Measurements from ENCODE around the gene OARD1. TPM values are rescaled to one million over a fixed set of nuclear protein-coding genes. Genes with fewer than 3 reads are reported as not detected.

Gene OARD1
- total and polyA plus RNA-seq, 2 experiments from 2014 or later, result 4.5 to 18.6 TPM

- no peaks in the 10 kb centered on the region for H3K9me3 ChIP-seq (ENCODE audit: low read depth)
- in situ Hi-C loops (cut with MboI), result no loop called here
- H3K4me2 ChIP-seq (ENCODE audit: unreplicated experiment), result no peak overlapping the region
- H3K4me3 ChIP-seq, result no peak overlapping the region
- peaks cover 7% of the 10 kb centered on the region; the same call in 1 of the 2 replicates for H3K4me1 ChIP-seq (ENCODE audit: insufficient read depth)
- H4K20me1 ChIP-seq (ENCODE audit: insufficient read depth), result no peaks in the 10 kb centered on the region
- H3F3A ChIP-seq (ENCODE audit: insufficient read depth), result peaks cover 7% of the 10 kb centered on the region; the same call in 1 of the 2 replicates
- H3K79me2 ChIP-seq (ENCODE audit: insufficient read depth), result no peaks in the 10 kb centered on the region
- TF ChIP-seq EZH2phosphoT487 (IDR thresholded peaks at IDR 0.05; ENCODE audit: insufficient read depth, low read depth) (no peak), EZH2 (IDR thresholded peaks at IDR 0.05; ENCODE audit: insufficient read depth, poor library complexity, severe bottlenecking) (no peak)
- H3K9ac ChIP-seq, result no peak overlapping the region
- H2AFZ ChIP-seq, result no peak overlapping the region
- no peaks in the 10 kb centered on the region for H3K27me3 ChIP-seq (replicated peaks; ENCODE audit: insufficient read depth)
- no peaks in the 10 kb centered on the region for H3K36me3 ChIP-seq (ENCODE audit: low read depth)
- H3K9me2 ChIP-seq (ENCODE audit: insufficient read depth), result no peaks in the 10 kb centered on the region
- 96 to 100% methylated on average over 1 of the region's 1 CpG for WGBS, 2 experiments (ENCODE audit: low coverage in 1 of 2, low lambda C conversion rate in 2 of 2, missing lambda C conversion rate in 2 of 2)
- no peak overlapping the region for H3K27ac ChIP-seq
- DNase-seq, result no peak
Observed at GRCh38 chr6:41062056-41062455, 10.1 kb downstream of the OARD1 start.

- no peak for TF ChIP-seq EZH2phosphoT487 (IDR thresholded peaks at IDR 0.05; ENCODE audit: insufficient read depth, low read depth)
- no peak for TF ChIP-seq EZH2 (IDR thresholded peaks at IDR 0.05; ENCODE audit: insufficient read depth, poor library complexity, severe bottlenecking)
- Histone ChIP-seq H3K79me2 (ENCODE audit: insufficient read depth) (no peaks in the 10 kb centered on the region), H3K9me3 (ENCODE audit: low read depth) (no peaks in the 10 kb centered on the region), H3K27me3 (replicated peaks; ENCODE audit: insufficient read depth) (no peaks in the 10 kb centered on the region), H3K4me2 (ENCODE audit: unreplicated experiment) (no peak overlapping the region), H3K4me1 (ENCODE audit: insufficient read depth) (peaks cover 7% of the 10 kb centered on the region; the same call in 1 of the 2 replicates), H3K9me2 (ENCODE audit: insufficient read depth) (no peaks in the 10 kb centered on the region), H3K4me3 (no peak overlapping the region), H3K9ac (no peak overlapping the region), H2AFZ (no peak overlapping the region), H3K36me3 (ENCODE audit: low read depth) (no peaks in the 10 kb centered on the region), H3F3A (ENCODE audit: insufficient read depth) (peaks cover 7% of the 10 kb centered on the region; the same call in 1 of the 2 replicates), H4K20me1 (ENCODE audit: insufficient read depth) (no peaks in the 10 kb centered on the region), H3K27ac (no peak overlapping the region)
- 93 to 96% methylated on average over 13 of the region's 13 CpGs for WGBS, 2 experiments (ENCODE audit: low coverage in 1 of 2, low lambda C conversion rate in 2 of 2, missing lambda C conversion rate in 2 of 2)
- in situ Hi-C loops (cut with MboI), result no loop called here
- DNase-seq, result no peak
Observed at GRCh38 chr6:41061196-41061726, 10.9 kb downstream of the OARD1 start.

DNA sequence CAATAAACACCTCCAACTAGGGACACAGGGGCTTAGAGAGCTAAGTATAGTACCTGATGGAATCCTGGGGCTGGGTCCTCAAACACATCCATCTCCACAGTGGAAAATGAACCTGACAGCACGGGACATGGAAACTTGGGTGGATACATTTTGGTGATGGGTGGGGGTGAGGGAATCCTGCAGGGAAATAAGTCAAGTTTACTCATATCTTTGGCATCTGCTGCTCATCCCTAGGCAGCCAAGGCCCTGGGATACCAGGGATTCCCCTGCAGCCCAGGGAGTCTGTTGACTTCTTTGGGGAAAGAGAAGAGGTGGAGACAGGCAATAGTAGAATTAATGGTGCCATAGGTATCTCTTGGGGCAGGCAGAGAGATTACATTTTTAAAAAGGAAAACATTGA is 12.6 kb downstream of the OARD1 start:
- H3K36me3 ChIP-seq (ENCODE audit: low read depth), result no peaks in the 10 kb centered on the region
- H3K27ac ChIP-seq, result no peak overlapping the region
- H3K4me3 ChIP-seq, result no peak overlapping the region
- DNase-seq, result peak; percentile 62
- no peak overlapping the region for H2AFZ ChIP-seq
- peaks cover 7% of the 10 kb centered on the region; the same call in 1 of the 2 replicates for H3K4me1 ChIP-seq (ENCODE audit: insufficient read depth)
- H3K9me3 ChIP-seq (ENCODE audit: low read depth), result no peaks in the 10 kb centered on the region
- no peaks in the 10 kb centered on the region for H3K79me2 ChIP-seq (ENCODE audit: insufficient read depth)
- H4K20me1 ChIP-seq (ENCODE audit: insufficient read depth), result no peaks in the 10 kb centered on the region
- no peak overlapping the region for H3K4me2 ChIP-seq (ENCODE audit: unreplicated experiment)
- no peaks in the 10 kb centered on the region for H3K9me2 ChIP-seq (ENCODE audit: insufficient read depth)
- TF ChIP-seq EZH2phosphoT487 (IDR thresholded peaks at IDR 0.05; ENCODE audit: insufficient read depth, low read depth), result no peak
- H3K9ac ChIP-seq, result no peak overlapping the region
- in situ Hi-C loops (cut with MboI), result no loop called here
- H3F3A ChIP-seq (ENCODE audit: insufficient read depth), result peaks cover 7% of the 10 kb centered on the region; the same call in 1 of the 2 replicates
- whole genome bisulfite sequencing, 2 experiments (ENCODE audit: low coverage in 1 of 2, low lambda C conversion rate in 2 of 2, missing lambda C conversion rate in 2 of 2), result 41 to 53% methylated on average over 1 of the region's 1 CpG
- no peaks in the 10 kb centered on the region for H3K27me3 ChIP-seq (replicated peaks; ENCODE audit: insufficient read depth)

- H3K9me2 ChIP-seq (ENCODE audit: insufficient read depth), result no peaks in the 10 kb centered on the region
- H3F3A ChIP-seq (ENCODE audit: insufficient read depth), result peaks cover 7% of the 10 kb centered on the region; the same call in 1 of the 2 replicates
- H3K27me3 ChIP-seq (replicated peaks; ENCODE audit: insufficient read depth), result no peaks in the 10 kb centered on the region
- H3K4me3 ChIP-seq, result no peak overlapping the region
- DNase-seq, result no peak
- H2AFZ ChIP-seq, result no peak overlapping the region
- no peaks in the 10 kb centered on the region for H3K9me3 ChIP-seq (ENCODE audit: low read depth)
- TF ChIP-seq EZH2phosphoT487 (IDR thresholded peaks at IDR 0.05; ENCODE audit: insufficient read depth, low read depth) (no peak), EZH2 (IDR thresholded peaks at IDR 0.05; ENCODE audit: insufficient read depth, poor library complexity, severe bottlenecking) (no peak)
- no peak overlapping the region for H3K9ac ChIP-seq
- H3K4me1 ChIP-seq (ENCODE audit: insufficient read depth), result peaks cover 7% of the 10 kb centered on the region; the same call in 1 of the 2 replicates
- no peaks in the 10 kb centered on the region for H3K36me3 ChIP-seq (ENCODE audit: low read depth)
- no peak overlapping the region for H3K4me2 ChIP-seq (ENCODE audit: unreplicated experiment)
- no peak overlapping the region for H3K27ac ChIP-seq
- H4K20me1 ChIP-seq (ENCODE audit: insufficient read depth), result no peaks in the 10 kb centered on the region
- in situ Hi-C loops (cut with MboI), result no loop called here
- H3K79me2 ChIP-seq (ENCODE audit: insufficient read depth), result no peaks in the 10 kb centered on the region
- 54 to 60% methylated on average over 2 of the region's 2 CpGs for WGBS, 2 experiments (ENCODE audit: low coverage in 1 of 2, low lambda C conversion rate in 2 of 2, missing lambda C conversion rate in 2 of 2)
Observed at GRCh38 chr6:41058783-41059181, 13.4 kb downstream of the OARD1 start.

All from GM23248 (cell line).